Retinal pigment epithelial cell (primary cell): Measurements from ENCODE around the gene GLIPR1.
"Not testable (repeated sequence)": the region's sequence is repeated elsewhere in the genome, so short reads cannot be mapped to it uniquely, and the experiment has no call there.

Experiments used
- DNase-seq: peaks from one replicate; pipeline ENCODE4 v3.0.0-alpha.2; 2010; ENCODE audit warnings: low read depth
- H3K4me3 ChIP-seq: 2 replicates; pipeline ENCODE4 v1.5.1; 2011; ENCODE audit warnings: mild to moderate bottlenecking, low read length, control low read depth, moderate library complexity
- TF ChIP-seq, protein P1 (sequence below): conservative IDR thresholded peaks from 2 replicates; pipeline ENCODE4 v1.5.1; 2011; ENCODE audit warnings: low read depth, low read length, control low read depth, inconsistent platforms

GLIPR1 gene

DNA sequence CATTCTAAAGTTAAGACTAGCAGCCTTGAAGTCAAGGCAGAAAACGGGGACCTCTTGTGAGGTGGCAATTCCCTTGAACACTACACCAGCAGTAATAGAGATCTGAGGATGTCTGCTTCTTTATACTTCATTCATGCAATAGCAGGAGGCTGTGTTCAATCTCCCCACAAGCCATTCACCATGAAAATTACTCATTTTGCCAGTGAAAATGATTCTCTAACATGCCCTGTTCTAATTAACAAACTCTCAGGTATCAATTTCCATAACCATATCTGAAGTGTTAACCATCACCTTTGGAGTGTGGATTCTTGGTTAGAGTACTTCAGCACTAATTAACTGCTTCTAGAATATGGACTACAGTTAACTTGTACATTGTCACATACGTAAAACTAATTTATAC, 3.4 kb upstream of the GLIPR1 start:
- no peak for DNase-seq
- H3K4me3 ChIP-seq, result no peak overlapping the region
- TF ChIP-seq, protein P1, sequence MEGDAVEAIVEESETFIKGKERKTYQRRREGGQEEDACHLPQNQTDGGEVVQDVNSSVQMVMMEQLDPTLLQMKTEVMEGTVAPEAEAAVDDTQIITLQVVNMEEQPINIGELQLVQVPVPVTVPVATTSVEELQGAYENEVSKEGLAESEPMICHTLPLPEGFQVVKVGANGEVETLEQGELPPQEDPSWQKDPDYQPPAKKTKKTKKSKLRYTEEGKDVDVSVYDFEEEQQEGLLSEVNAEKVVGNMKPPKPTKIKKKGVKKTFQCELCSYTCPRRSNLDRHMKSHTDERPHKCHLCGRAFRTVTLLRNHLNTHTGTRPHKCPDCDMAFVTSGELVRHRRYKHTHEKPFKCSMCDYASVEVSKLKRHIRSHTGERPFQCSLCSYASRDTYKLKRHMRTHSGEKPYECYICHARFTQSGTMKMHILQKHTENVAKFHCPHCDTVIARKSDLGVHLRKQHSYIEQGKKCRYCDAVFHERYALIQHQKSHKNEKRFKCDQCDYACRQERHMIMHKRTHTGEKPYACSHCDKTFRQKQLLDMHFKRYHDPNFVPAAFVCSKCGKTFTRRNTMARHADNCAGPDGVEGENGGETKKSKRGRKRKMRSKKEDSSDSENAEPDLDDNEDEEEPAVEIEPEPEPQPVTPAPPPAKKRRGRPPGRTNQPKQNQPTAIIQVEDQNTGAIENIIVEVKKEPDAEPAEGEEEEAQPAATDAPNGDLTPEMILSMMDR, result no peak

DNA sequence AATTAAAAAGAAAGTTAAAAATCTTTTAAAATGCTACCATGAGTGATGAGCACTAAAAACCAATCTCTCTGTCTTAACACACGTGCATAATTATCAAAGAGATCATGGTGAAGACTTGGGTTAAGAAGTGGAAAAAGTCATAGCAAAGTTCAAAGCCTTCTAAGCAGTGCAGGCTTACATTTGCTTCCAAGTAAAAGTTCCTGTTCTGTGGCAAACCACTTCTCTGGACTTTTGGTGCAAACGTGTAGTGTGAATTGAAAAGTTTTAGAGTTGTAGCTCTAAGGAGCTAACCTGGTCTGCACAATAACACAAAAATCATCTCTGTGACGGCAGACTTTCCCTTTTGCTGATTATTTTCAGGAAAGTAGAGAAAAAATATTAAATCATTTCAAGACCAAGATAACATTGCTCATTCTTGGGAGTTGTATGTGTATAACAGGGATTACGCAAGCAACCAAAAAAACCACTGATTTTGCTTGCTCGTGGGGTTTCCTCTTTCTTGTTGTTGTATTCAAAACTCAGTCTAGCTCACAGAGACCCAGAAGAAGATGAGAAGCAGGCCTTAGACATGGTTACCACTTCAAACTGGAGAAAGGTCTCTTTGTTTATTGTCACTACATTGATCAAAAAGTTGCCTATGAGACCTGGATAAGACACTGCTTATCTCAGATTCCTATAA, 2.3 kb upstream of the GLIPR1 start:
- no peak overlapping the region for H3K4me3 ChIP-seq
- TF ChIP-seq, protein P1, result no peak
- DNase-seq, result no peak

DNA sequence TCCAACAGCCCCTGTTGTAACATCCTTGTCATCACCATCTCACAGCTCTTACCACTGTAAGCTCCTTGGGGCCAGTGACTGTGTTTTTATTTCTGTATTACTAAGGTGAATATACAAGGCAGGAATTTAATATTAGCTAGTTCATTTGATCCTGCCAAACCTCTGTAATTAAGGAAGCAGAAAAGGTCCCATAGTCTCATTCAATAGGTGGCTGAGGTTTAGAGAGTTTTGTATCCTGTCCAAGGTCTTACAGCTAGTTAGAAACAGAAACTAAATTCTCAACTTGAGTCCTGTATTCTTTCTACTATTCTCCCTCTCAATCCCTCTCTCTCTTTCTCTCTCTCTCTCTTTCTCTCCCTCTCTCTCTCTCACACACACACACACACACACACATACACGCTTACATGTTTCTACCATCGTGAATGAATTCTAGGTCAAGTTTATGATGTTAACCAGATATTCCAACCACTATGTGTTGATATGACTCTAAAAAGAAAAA, 543 bp upstream of the GLIPR1 start:
- TF ChIP-seq, protein P1, result no peak
- no peak for DNase-seq
- H3K4me3 ChIP-seq, result peak overlapping the region; percentile 23

DNA sequence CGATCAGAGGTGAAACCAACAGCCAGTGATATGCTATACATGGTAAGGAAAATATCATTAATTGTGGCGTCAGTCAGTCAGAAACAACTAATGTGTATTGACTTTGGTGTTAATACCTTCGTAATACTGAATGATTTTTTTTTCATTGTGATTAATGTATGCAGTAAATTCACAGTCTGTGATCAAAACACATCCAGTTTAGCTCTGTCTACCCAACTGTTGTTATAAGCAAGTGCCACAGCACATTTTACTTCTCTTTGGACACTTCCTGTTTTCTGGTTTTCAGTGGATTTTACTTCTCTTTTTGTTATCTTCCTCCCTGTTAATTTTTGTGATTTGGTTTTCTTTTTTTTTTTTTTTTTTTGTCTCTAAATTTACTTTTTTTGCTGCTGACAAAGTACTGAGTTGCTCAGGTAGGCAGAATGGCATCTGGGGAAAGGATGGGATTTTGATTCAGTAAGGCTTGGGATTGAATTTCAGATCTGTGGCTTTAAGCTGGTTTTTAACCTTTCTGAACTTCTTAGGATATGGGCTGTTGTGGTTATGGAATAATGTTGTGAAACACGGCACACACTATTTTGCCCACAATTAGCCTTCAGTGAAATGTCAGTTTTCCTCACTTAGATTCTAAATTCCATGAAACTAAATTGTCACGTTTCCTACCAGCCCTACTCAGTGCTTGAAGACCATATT, 604 bp downstream of the GLIPR1 start:
- TF ChIP-seq, protein P1, result no peak
- DNase-seq, result no peak
- peak overlapping the region; percentile 23 for H3K4me3 ChIP-seq

DNA sequence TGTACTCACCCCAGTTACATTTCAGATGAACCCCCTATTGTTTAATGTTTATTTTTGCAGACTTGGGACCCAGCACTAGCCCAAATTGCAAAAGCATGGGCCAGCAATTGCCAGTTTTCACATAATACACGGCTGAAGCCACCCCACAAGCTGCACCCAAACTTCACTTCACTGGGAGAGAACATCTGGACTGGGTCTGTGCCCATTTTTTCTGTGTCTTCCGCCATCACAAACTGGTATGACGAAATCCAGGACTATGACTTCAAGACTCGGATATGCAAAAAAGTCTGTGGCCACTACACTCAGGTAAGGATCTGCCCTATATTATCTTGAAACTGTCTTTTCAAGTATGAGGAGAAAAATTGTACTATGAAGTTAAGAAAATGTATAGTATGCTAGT, 1.2 kb downstream of the GLIPR1 start:
- peak overlapping the region; percentile 23 for H3K4me3 ChIP-seq
- TF ChIP-seq, protein P1, result no peak
- DNase-seq, result no peak

DNA sequence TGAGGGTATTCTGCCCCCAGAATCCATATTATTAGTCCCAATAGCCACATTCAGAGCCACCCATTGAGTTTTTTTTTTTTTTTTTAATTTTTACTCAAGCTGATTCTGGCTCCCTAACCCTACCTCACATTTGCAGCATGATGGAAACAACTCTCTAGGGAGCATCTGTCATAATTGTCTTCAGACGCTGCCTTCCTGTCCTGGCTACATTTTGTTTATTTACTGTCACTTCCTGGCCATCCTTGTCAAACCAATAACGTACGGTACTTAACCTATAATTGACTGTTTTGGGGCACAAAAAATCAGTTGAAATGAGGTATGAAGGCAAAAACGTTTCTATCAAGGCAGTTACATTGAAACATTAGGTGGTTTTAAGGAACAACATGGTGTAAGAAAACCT, 2.1 kb downstream of the GLIPR1 start:
- no peak for DNase-seq
- H3K4me3 ChIP-seq, result no peak overlapping the region
- TF ChIP-seq, protein P1, result no peak

DNA sequence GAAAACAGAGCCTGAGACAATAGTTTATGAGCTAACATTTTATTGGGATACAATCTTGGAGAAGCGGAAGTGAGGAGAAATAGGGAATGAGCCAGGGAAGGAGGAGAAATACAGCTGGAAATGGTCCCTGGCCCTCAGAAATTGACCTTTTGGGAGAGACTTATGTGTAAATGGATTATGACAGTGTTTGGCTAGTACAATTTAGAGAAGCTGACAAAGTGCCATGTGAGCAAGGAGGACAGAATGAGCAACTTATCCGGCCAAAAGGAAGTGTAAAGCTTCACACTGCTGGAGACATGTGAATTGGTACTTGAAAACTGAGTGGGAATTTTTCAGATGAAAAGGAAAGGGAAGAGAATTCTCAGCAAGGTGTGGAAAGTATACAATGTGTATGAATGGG, 2.9 kb downstream of the GLIPR1 start:
- DNase-seq, result no peak
- TF ChIP-seq, protein P1, result no peak
- H3K4me3 ChIP-seq, result no peak overlapping the region

DNA sequence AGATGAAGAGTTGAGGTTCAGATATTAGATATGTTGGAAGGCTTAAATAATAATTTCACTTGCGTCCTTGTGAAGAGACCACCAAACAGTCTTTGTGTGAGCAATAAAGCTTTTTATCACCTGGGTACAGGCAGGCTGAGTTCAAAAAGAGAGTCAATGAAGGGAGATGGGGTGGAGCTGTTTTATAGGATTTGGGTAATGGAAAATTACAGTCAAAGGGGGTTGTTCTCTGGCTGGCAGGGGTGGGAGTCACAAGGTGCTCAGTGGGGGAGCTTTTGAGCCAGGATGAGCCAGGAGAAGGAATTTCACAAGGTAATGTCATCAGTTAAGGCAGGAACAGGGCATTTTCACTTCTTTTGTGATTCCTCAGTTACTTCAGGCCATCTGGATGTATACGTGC, 3.9 kb downstream of the GLIPR1 start:
- not testable (repeated sequence) for DNase-seq, H3K4me3 ChIP-seq
